Ishikawa (cell line): ENCODE results near the gene RXRA.

Experiments used
- CEBPB ChIP-seq: IDR thresholded peaks from 2 replicates; pipeline ENCODE4 v1.6.1; 2012
- CREB1 ChIP-seq: IDR thresholded peaks from 2 replicates; pipeline ENCODE4 v1.6.1; 2012; ENCODE audit warnings: low read depth
- EGR1 ChIP-seq: IDR thresholded peaks from 2 replicates; pipeline ENCODE4 v1.6.1; 2012
- EP300 ChIP-seq: IDR thresholded peaks from 2 replicates; pipeline ENCODE4 v1.6.1; 2012; ENCODE audit warnings: borderline replicate concordance
- FOXM1 ChIP-seq: IDR thresholded peaks from 2 replicates; pipeline ENCODE4 v1.6.1; 2012; ENCODE audit warnings: low read depth, borderline replicate concordance
- NFIC ChIP-seq: IDR thresholded peaks from 2 replicates; pipeline ENCODE4 v1.6.1; 2012
- RAD21 ChIP-seq: IDR thresholded peaks from 2 replicates; pipeline ENCODE4 v1.6.1; 2012; ENCODE audit warnings: low read depth
- REST ChIP-seq: IDR thresholded peaks from 2 replicates; pipeline ENCODE4 v1.6.1; 2012; ENCODE audit warnings: low read depth, mild to moderate bottlenecking
- TAF1 ChIP-seq: IDR thresholded peaks from 2 replicates; pipeline ENCODE4 v1.6.1; 2012; ENCODE audit warnings: low read depth, mild to moderate bottlenecking
- TCF12 ChIP-seq: IDR thresholded peaks from 2 replicates; pipeline ENCODE4 v1.6.1; 2012; ENCODE audit warnings: low read depth
- TEAD4 ChIP-seq: IDR thresholded peaks from 2 replicates; pipeline ENCODE4 v1.6.1; 2012
- YY1 ChIP-seq: IDR thresholded peaks from 2 replicates; pipeline ENCODE4 v1.6.1; 2012; ENCODE audit warnings: low read depth
- ZBTB7A ChIP-seq: IDR thresholded peaks from 2 replicates; pipeline ENCODE4 v1.6.1; 2012; ENCODE audit warnings: low read depth
- TF ChIP-seq, protein P1 (sequence below): IDR thresholded peaks from 2 replicates; pipeline ENCODE4 v1.6.1; 2012
- TF ChIP-seq, protein P2 (sequence below): IDR thresholded peaks from 2 replicates; pipeline ENCODE4 v1.6.1; 2012

Gene RXRA

GRCh38 chr9:134483361-134484184 is 157.3 kb downstream of the RXRA start:
- TF ChIP-seq REST (no peak), TEAD4 (no peak), YY1 (no peak), FOXM1 (no peak), CREB1 (no peak), RAD21 (no peak), ZBTB7A (no peak), CEBPB (no peak), TCF12 (no peak), NFIC (no peak), TAF1 (no peak)
- TF ChIP-seq, protein P1, sequence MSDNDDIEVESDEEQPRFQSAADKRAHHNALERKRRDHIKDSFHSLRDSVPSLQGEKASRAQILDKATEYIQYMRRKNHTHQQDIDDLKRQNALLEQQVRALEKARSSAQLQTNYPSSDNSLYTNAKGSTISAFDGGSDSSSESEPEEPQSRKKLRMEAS: no peak

GRCh38 chr9:134484479-134484878 is 158.2 kb downstream of the RXRA start:
- TF ChIP-seq RAD21: no peak
- TF ChIP-seq FOXM1: no peak
- no peak for TF ChIP-seq CEBPB
- no peak for TF ChIP-seq CREB1
- no peak for TF ChIP-seq REST
- TF ChIP-seq NFIC: no peak
- no peak for TF ChIP-seq TCF12
- TF ChIP-seq, protein P1: no peak
- no peak for TF ChIP-seq YY1
- no peak for TF ChIP-seq ZBTB7A
- TF ChIP-seq TAF1: no peak
- no peak for TF ChIP-seq EGR1
- TF ChIP-seq TEAD4: no peak
- no peak for TF ChIP-seq EP300
- TF ChIP-seq, protein P2, sequence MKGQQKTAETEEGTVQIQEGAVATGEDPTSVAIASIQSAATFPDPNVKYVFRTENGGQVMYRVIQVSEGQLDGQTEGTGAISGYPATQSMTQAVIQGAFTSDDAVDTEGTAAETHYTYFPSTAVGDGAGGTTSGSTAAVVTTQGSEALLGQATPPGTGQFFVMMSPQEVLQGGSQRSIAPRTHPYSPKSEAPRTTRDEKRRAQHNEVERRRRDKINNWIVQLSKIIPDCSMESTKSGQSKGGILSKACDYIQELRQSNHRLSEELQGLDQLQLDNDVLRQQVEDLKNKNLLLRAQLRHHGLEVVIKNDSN: no peak

DNA sequence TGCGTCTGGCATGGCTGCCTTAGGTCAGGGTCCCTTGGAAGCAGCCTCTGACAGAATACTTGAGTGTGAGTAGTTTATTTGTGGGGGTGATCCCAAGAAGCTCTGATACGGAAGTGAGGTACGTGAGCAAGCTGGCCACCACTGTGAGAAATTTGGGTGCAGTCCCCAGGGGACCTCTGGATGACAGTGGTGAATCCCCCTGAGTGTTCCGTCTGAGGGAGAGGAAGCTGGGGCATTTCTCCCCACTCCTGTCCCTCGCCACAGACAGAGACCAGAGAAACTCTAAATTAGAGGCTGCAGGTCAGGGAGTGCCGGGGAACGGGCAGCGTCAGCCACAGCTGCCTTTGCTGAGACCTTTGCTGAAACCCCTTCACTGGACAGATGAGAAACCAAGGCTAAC is 159.4 kb downstream of the RXRA start:
- no peak for TF ChIP-seq NFIC
- no peak for TF ChIP-seq FOXM1
- TF ChIP-seq TEAD4: no peak
- TF ChIP-seq EGR1: no peak
- no peak for TF ChIP-seq REST
- TF ChIP-seq, protein P2: no peak
- TF ChIP-seq CREB1: no peak
- TF ChIP-seq YY1: no peak
- no peak for TF ChIP-seq TAF1
- no peak for TF ChIP-seq TCF12
- TF ChIP-seq CEBPB: no peak
- TF ChIP-seq, protein P1: no peak
- no peak for TF ChIP-seq EP300
- no peak for TF ChIP-seq ZBTB7A
- no peak for TF ChIP-seq RAD21
